Neuronal stem cell (in vitro differentiated cells): Measurements from ENCODE around the gene FAM185A. TPM values are rescaled to one million over a fixed set of nuclear protein-coding genes. Genes with fewer than 3 reads are reported as not detected.
A peak's percentile ranks its signal among the peaks of the same experiment; 100 is the strongest.
"Not testable (repeated sequence)": the region's sequence is repeated elsewhere in the genome, so short reads cannot be mapped to it uniquely, and the experiment has no call there.

Source experiments
- DNase-seq: peaks from one replicate; pipeline ENCODE4 v3.0.0-alpha.2; 2013; ENCODE audit warnings: low spot score
- H2AFZ ChIP-seq: one replicate; pipeline ENCODE4 v1.6.1; 2013; ENCODE audit warnings: mild to moderate bottlenecking, low read length, inconsistent platforms
- H2AK5ac ChIP-seq: 2 replicates; pipeline ENCODE4 v1.6.1; 2013; ENCODE audit warnings: low read depth, mild to moderate bottlenecking, inconsistent platforms, low read length, moderate library complexity, mixed read lengths
- H2BK120ac ChIP-seq: 2 replicates; pipeline ENCODE4 v1.6.1; 2013; ENCODE audit warnings: low read depth, mild to moderate bottlenecking, inconsistent platforms, low read length, moderate library complexity, mixed read lengths
- H2BK12ac ChIP-seq: one replicate; pipeline ENCODE4 v1.6.1; 2013; ENCODE audit warnings: low read length, inconsistent platforms
- H2BK15ac ChIP-seq: 2 replicates; pipeline ENCODE4 v1.6.1; 2013; ENCODE audit warnings: mild to moderate bottlenecking, low read length, inconsistent platforms, mixed read lengths
- H2BK5ac ChIP-seq: one replicate; pipeline ENCODE4 v1.6.1; 2013; ENCODE audit warnings: inconsistent platforms, mild to moderate bottlenecking, low read length, moderate library complexity
- H3K14ac ChIP-seq: one replicate; pipeline ENCODE4 v1.6.1; 2013; ENCODE audit warnings: low read length, inconsistent platforms
- H3K18ac ChIP-seq: 2 replicates; pipeline ENCODE4 v1.6.1; 2013; ENCODE audit warnings: low read length, inconsistent platforms
- H3K23ac ChIP-seq: 2 replicates; pipeline ENCODE4 v1.6.1; 2013; ENCODE audit warnings: low read depth, mild to moderate bottlenecking, mixed read lengths, low read length, inconsistent platforms; ENCODE audit not compliant: poor library complexity
- H3K27ac ChIP-seq: replicated peaks from 3 replicates; pipeline ENCODE4 v1.5.1; 2013; ENCODE audit warnings: low read length, inconsistent platforms
- H3K27me3 ChIP-seq, 3 experiments: 2 replicates each; pipeline ENCODE4 v1.6.1; 2013; ENCODE audit warnings: low read length in 3 of 3, mild to moderate bottlenecking in 2 of 3, inconsistent platforms in 1 of 3, low read depth in 1 of 3, mixed read lengths in 1 of 3, moderate library complexity in 1 of 3; ENCODE audit not compliant: control insufficient read depth in 3 of 3, insufficient read depth in 3 of 3
- H3K36me3 ChIP-seq, 2 donors: replicated peaks in 1 of 2; 2 replicates each; pipeline ENCODE4 v1.6.1; 2013; ENCODE audit warnings: low read length in 2 of 2; ENCODE audit not compliant: control insufficient read depth in 2 of 2, insufficient read depth in 2 of 2
- H3K4ac ChIP-seq: 2 replicates; pipeline ENCODE4 v1.6.1; 2013; ENCODE audit warnings: inconsistent platforms, mild to moderate bottlenecking, low read length, moderate library complexity
- H3K4me1 ChIP-seq, 2 donors: 1 replicate in 1 of 2; 2 replicates in 1 of 2; pipeline ENCODE4 v1.6.1; 2013; ENCODE audit warnings: low read length in 2 of 2, low read depth in 1 of 2; ENCODE audit not compliant: control insufficient read depth in 2 of 2, insufficient read depth in 1 of 2
- H3K4me2 ChIP-seq: one replicate; pipeline ENCODE4 v1.6.1; 2013; ENCODE audit warnings: mild to moderate bottlenecking, low read length, inconsistent platforms; ENCODE audit not compliant: insufficient read depth, poor library complexity, severe bottlenecking
- H3K4me3 ChIP-seq, 2 donors: 2 replicates each; pipeline ENCODE4 v1.5.1; 2013; ENCODE audit warnings: low read length in 2 of 2, mild to moderate bottlenecking in 2 of 2, inconsistent platforms in 1 of 2, moderate library complexity in 1 of 2
- H3K79me1 ChIP-seq: one replicate; pipeline ENCODE4 v1.6.1; 2013; ENCODE audit warnings: low read depth, mild to moderate bottlenecking, inconsistent platforms, low read length, moderate library complexity
- H3K9ac ChIP-seq: one replicate; pipeline ENCODE4 v1.6.1; 2013; ENCODE audit warnings: mild to moderate bottlenecking, low read depth, low read length, inconsistent platforms; ENCODE audit not compliant: poor library complexity
- H3K9me3 ChIP-seq, 2 donors: replicated peaks in 1 of 2; 2 replicates each; pipeline versions ENCODE3 to v1.6.1; 2013; ENCODE audit warnings: low read length in 2 of 2, mild to moderate bottlenecking in 2 of 2, inconsistent platforms in 1 of 2, low read depth in 1 of 2, mixed read lengths in 1 of 2, moderate library complexity in 1 of 2; ENCODE audit not compliant: control insufficient read depth in 2 of 2, insufficient read depth in 1 of 2
- H4K8ac ChIP-seq: one replicate; pipeline ENCODE4 v1.6.1; 2013; ENCODE audit warnings: low read depth, mild to moderate bottlenecking, inconsistent platforms, low read length, moderate library complexity
- H4K91ac ChIP-seq: one replicate; pipeline ENCODE4 v1.6.1; 2013; ENCODE audit warnings: low read length, low read depth, mild to moderate bottlenecking, inconsistent platforms; ENCODE audit not compliant: poor library complexity
- WGBS, 2 donors: extraction: QIAGEN DNeasy Blood & Tissue Kit; methylation state at CpG; one replicate each; pipeline ENCODE4 v1.1.7; 2013; ENCODE audit warnings: missing lambda C conversion rate in 2 of 2, mixed read lengths in 1 of 2; ENCODE audit not compliant: insufficient read length in 2 of 2, insufficient replicate concordance in 1 of 2; ENCODE audit errors: extremely low coverage in 2 of 2; 5-methylcytosine and 5-hydroxymethylcytosine counted together
- polyA plus RNA-seq, 2 experiments: library from polyadenylated mRNA; stranded (reverse); fragments of 200-250 nt; gene quantifications; one replicate each; pipeline ENCODE4 v1.2.3, GENCODE V29; 2013

Gene FAM185A
- polyA plus RNA-seq (2013, experiment 1 of 2) = 3.0 TPM
- 3.2 TPM for polyA plus RNA-seq (2013, experiment 2 of 2)

DNA sequence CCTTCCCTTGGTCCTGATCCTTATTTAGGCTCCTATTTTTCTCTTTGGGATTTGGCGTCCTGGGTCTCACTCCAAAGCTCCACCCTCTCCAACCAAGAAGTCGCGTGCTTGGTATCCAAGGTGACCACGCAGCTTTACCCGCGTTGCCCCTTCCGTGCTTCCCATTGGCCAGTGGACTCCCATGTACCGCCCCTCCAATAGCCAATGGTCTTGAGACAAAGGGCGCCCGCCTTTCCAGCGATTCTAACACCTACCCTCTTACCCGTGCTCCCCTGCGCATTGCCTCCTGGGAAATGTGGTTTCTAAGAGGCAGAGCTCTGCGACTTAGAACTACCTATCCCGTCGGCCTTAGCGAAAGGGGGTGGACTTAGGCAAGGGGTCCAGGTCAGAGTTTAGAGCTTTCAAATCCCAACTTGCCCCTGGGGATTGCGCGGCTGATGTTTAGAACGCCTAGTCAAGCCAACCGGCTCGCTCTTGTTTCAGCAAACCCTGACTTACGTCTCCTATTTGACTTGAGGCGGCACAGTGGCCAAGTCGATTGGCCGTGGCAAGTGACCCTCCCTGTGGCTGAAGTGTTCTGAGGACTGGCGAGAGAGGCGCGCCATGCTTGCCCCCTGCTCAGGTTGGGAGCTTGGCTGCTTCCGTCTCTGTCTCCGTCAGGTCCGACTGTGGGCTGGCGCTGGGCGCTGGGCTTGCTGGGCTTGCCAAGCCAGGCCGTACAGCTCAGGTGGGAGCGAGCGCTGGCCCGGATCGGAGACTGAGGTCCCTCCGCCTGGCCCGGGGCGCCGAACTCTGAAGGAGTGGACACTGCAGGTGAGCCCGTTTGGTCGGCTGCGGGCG lies at the start of gene FAM185A:
Gene FAM185A, plus strand, starts transcription at position 395 of the 840 bp plus-strand sequence. Its CDS starts 209 bp downstream, at position 604.
- H3K4me3 ChIP-seq = peak within 1 kb of the TSS; percentile 88 to 93
- H3K14ac ChIP-seq, H3K36me3 ChIP-seq, H2BK15ac ChIP-seq, H3K4me1 ChIP-seq, H3K23ac ChIP-seq, H4K8ac ChIP-seq, H2BK12ac ChIP-seq, H3K79me1 ChIP-seq, H3K9me3 ChIP-seq, H3K27me3 ChIP-seq, H3K4ac ChIP-seq, H4K91ac ChIP-seq, H2AK5ac ChIP-seq, H2BK120ac ChIP-seq, H2BK5ac ChIP-seq: not testable (repeated sequence)
- peak within 1 kb of the TSS; percentile 51 for H3K4me2 ChIP-seq
- no CpG with 5 or more reads among the region's 47 CpGs for WGBS, 2 donors
- H3K27ac ChIP-seq = peak within 1 kb of the TSS; percentile 49
- peak within 1 kb of the TSS; percentile 64 for H3K18ac ChIP-seq
- H3K9ac ChIP-seq = peak within 1 kb of the TSS; percentile 81
- peak within 1 kb of the TSS; percentile 93 for H2AFZ ChIP-seq
- DNase-seq = peak; percentile 98

DNA sequence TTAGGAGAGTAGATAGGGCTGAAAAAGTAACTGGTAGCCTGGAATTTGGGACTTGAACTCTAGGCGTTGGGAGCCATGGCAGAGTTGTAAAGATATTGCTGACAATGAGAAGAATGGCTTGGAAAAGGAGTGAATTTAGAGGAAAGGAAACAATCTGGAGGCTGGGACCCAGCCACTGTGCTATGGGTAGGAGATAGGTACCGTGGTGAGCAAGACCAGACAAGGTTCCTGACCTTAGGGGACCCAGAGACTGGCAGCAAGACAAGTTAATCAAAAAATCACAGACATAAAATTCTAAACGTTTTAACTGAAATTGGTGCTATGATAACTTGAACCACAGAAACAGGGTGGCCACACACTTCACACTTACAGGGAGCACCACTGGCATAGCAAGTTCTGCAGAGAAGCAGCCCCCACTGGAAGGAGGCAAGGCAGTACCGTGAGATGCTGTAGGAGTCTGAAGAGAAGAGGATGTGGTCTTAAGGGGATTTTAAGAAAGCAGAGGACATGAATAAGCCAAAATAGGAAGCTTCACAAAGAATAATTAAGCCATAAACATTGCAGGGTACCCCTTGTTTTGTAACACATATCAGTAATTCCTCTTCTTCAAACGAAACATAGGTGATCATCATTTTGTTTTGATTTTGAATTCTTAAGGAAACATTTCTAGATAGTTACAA lies 35.6 kb upstream of the FAM185A start:
- H3K4me1 ChIP-seq, H2BK12ac ChIP-seq, H2BK5ac ChIP-seq, H4K91ac ChIP-seq, H3K9ac ChIP-seq, H3K23ac ChIP-seq, H2BK15ac ChIP-seq, H3K18ac ChIP-seq, H3K9me3 ChIP-seq, H3K36me3 ChIP-seq, H3K79me1 ChIP-seq, H4K8ac ChIP-seq, H3K4me3 ChIP-seq, H2AFZ ChIP-seq, H2AK5ac ChIP-seq, H3K4me2 ChIP-seq, H3K27ac ChIP-seq, DNase-seq, H3K4ac ChIP-seq, H2BK120ac ChIP-seq, H3K14ac ChIP-seq, H3K27me3 ChIP-seq: not testable (repeated sequence)
- WGBS, 2 donors = no CpG with 5 or more reads among the region's 5 CpGs

DNA sequence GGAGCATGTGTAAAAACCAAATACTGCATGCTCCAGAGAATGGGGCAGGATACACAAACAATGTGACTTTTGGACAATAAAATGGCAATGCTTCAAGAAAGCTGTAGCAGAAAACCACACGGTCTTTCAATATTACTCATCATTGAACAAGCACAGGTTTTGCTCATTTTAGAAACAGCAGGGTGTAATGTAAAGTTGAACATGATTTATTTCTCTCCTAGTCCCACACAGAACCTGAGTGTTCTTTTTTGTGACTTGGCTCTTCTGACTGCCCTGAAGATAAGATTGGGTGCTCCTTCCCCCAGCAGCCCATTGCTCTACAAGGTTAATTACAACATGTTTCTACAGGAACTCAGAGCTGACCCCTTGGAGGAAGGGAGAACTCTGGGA lies 35.1 kb upstream of the FAM185A start:
- no CpG with 5 or more reads among the region's 1 CpG for WGBS, 2 donors
- not testable (repeated sequence) for H3K36me3 ChIP-seq, H3K4me1 ChIP-seq, H3K27ac ChIP-seq, DNase-seq, H2BK120ac ChIP-seq, H3K18ac ChIP-seq, H3K23ac ChIP-seq, H2AFZ ChIP-seq, H3K4me2 ChIP-seq, H4K8ac ChIP-seq, H3K4me3 ChIP-seq, H2BK12ac ChIP-seq, H2BK15ac ChIP-seq, H2AK5ac ChIP-seq, H3K9ac ChIP-seq, H3K27me3 ChIP-seq, H4K91ac ChIP-seq, H3K4ac ChIP-seq, H3K9me3 ChIP-seq, H3K79me1 ChIP-seq, H2BK5ac ChIP-seq, H3K14ac ChIP-seq

DNA sequence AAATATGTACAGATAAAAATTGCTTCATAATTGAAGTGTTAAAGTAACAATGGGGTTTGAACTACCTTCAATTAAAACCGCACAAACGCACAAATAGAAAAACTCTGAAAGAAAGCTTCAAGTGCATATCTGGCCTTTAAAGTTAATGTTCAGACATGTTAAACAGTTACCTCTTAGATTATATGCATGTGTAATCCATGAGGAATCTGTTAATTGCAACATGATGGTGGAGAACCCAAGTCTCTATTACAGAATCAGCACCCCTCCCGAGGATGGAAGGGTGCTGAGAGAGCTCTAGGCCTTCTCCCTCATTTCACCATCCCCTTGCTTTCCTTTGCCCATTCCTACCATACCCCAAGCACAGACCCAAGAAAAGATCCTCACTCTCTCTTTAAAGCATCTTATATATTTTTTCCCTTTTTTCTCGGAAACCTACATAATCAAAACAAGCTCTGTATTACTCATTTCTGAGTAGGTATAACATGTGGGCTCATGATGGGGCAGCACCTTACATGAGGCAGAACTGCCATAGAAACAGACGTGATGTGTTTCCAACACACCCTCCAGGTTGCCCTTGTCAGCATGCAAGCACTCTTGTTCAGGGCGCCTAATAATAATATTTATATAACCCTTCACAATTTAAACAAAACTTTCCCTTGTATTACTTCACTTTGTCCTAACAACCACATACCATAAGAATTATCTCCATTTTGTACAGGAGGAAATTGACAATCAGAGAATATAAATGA lies 33.9 kb upstream of the FAM185A start:
- H2BK12ac ChIP-seq, H3K9ac ChIP-seq, H2BK5ac ChIP-seq: not testable (repeated sequence)

More for the DNA sequence above, 33.9 kb upstream of the FAM185A start:
- H2AK5ac ChIP-seq, H3K23ac ChIP-seq, H2AFZ ChIP-seq, H4K91ac ChIP-seq, H3K27me3 ChIP-seq, H3K4me3 ChIP-seq, H4K8ac ChIP-seq, H3K27ac ChIP-seq, H3K14ac ChIP-seq, H2BK15ac ChIP-seq, H3K4me2 ChIP-seq, H3K36me3 ChIP-seq, H3K4ac ChIP-seq, H2BK120ac ChIP-seq, H3K4me1 ChIP-seq, H3K18ac ChIP-seq, H3K9me3 ChIP-seq, DNase-seq, H3K79me1 ChIP-seq: not testable (repeated sequence)
- WGBS, 2 donors = no CpG with 5 or more reads among the region's 6 CpGs
